GM23338 (cell line): Measurements from ENCODE around the gene BCR. TPM values are rescaled to one million over a fixed set of nuclear protein-coding genes. Genes with fewer than 3 reads are reported as not detected.

Source experiments
- ATAC-seq: fragments of 200-7000 bp; cut with Tn5 transposase; 3 replicates; pipeline ENCODE4 v1.9.1; 2020
- DNase-seq: peaks from one replicate; pipeline ENCODE4 v3.0.0-alpha.2; 2015; ENCODE audit warnings: low spot score
- H2AFZ ChIP-seq: fragments of 200-600 bp; sonication (generic); 2 replicates; pipeline ENCODE4 v1.8.0; 2016; ENCODE audit warnings: antibody characterized with exemption, mild to moderate bottlenecking, moderate library complexity
- H3F3A ChIP-seq: fragments of 200-600 bp; sonication (generic); replicated peaks from 2 replicates; pipeline ENCODE4 v1.8.0; 2017; ENCODE audit warnings: antibody characterized with exemption, mixed run types, low read depth
- H3K27ac ChIP-seq: fragments of 200-600 bp; sonication (generic); 2 replicates; pipeline ENCODE4 v1.6.1; 2016; ENCODE audit warnings: low read depth
- H3K27me3 ChIP-seq: fragments of 200-600 bp; sonication (generic); 2 replicates; pipeline ENCODE4 v1.8.0; 2016; ENCODE audit warnings: mild to moderate bottlenecking, mixed run types, moderate library complexity; ENCODE audit not compliant: insufficient read depth
- H3K36me3 ChIP-seq: fragments of 200-600 bp; sonication (generic); 2 replicates; pipeline ENCODE4 v1.8.0; 2016; ENCODE audit warnings: mild to moderate bottlenecking; ENCODE audit not compliant: insufficient read depth
- H3K4me1 ChIP-seq: fragments of 200-600 bp; sonication (generic); 2 replicates; pipeline ENCODE4 v1.8.0; 2016; ENCODE audit warnings: mild to moderate bottlenecking, moderate library complexity; ENCODE audit not compliant: insufficient read depth
- H3K4me2 ChIP-seq: fragments of 200-600 bp; sonication (generic); 2 replicates; pipeline ENCODE4 v1.7.1; 2017; ENCODE audit warnings: mixed run types
- H3K4me3 ChIP-seq: fragments of 200-600 bp; sonication (generic); 2 replicates; pipeline ENCODE4 v1.6.1; 2016; ENCODE audit warnings: mixed run types
- H3K79me2 ChIP-seq: fragments of 200-600 bp; sonication (generic); replicated peaks from 2 replicates; pipeline ENCODE4 v1.8.0; 2017; ENCODE audit warnings: mild to moderate bottlenecking; ENCODE audit not compliant: insufficient read depth
- H3K9me2 ChIP-seq: fragments of 200-600 bp; sonication (generic); 2 replicates; pipeline ENCODE4 v1.8.0; 2017; ENCODE audit not compliant: insufficient read depth
- H4K20me1 ChIP-seq: fragments of 200-600 bp; sonication (generic); replicated peaks from 2 replicates; pipeline ENCODE4 v1.8.0; 2017; ENCODE audit warnings: mild to moderate bottlenecking; ENCODE audit not compliant: insufficient read depth
- H3K27ac Mint-ChIP-seq: 2 replicates; pipeline ENCODE4 v1.8.0; 2020; ENCODE audit warnings: inconsistent platforms, mild to moderate bottlenecking, moderate library complexity, mixed read lengths
- H3K27me3 Mint-ChIP-seq: 3 replicates; pipeline ENCODE4 v1.8.0; 2022; ENCODE audit warnings: low read depth, mild to moderate bottlenecking, moderate library complexity, mixed read lengths, inconsistent platforms; ENCODE audit not compliant: insufficient read depth, poor library complexity
- H3K36me3 Mint-ChIP-seq: 3 replicates; pipeline ENCODE4 v1.8.0; 2021; ENCODE audit warnings: low read depth, mild to moderate bottlenecking, inconsistent platforms, moderate library complexity, mixed read lengths
- H3K4me1 Mint-ChIP-seq: 3 replicates; pipeline ENCODE4 v1.8.0; 2020; ENCODE audit warnings: mild to moderate bottlenecking, inconsistent platforms, mixed read lengths
- H3K4me3 Mint-ChIP-seq: 3 replicates; pipeline ENCODE4 v1.8.0; 2021; ENCODE audit warnings: moderate library complexity, mild to moderate bottlenecking, inconsistent platforms, mixed read lengths
- H3K9me3 Mint-ChIP-seq: 3 replicates; pipeline ENCODE4 v1.8.0; 2020; ENCODE audit warnings: moderate library complexity, mild to moderate bottlenecking, inconsistent platforms, mixed read lengths
- ZNF114 ChIP-seq: fragments of 250-450 bp; sonication (Bioruptor Pico); IDR thresholded peaks from 2 replicates; pipeline ENCODE4 v1.5.0; 2020; ENCODE audit warnings: mild to moderate bottlenecking, moderate library complexity
- ZNF462 ChIP-seq: fragments of 250-450 bp; sonication (Bioruptor Pico); IDR thresholded peaks from 2 replicates; pipeline ENCODE4 v1.5.0; 2020; ENCODE audit warnings: mild to moderate bottlenecking, moderate library complexity
- polyA plus RNA-seq: library from polyadenylated mRNA; unstranded; fragments of >200 nt; fragmentation: Nextera tagmentation; extraction: Ambion mirVana; gene quantifications from 2 replicates; pipeline ENCODE4 v1.2.1, GENCODE V29; 2016
- total RNA-seq: library from RNA; depleted of rRNA; stranded (reverse); fragments of >200 nt; shearing (Covaris generic); gene quantifications from 2 replicates; pipeline ENCODE4 v1.2.3, GENCODE V29; 2014

BCR gene
- total and polyA plus RNA-seq, 2 experiments from 2014 or later: 17.7 to 121 TPM

GRCh38 chr22:23262518-23263332 lies 82.4 kb downstream of the BCR start:
- Histone ChIP-seq H3K36me3 (no peaks in the 10 kb centered on the region), H3K27me3 (no peaks in the 10 kb centered on the region), H3K27ac (no peak overlapping the region), H4K20me1 (peaks cover 15% of the 10 kb centered on the region), H3F3A (0 out of 2 replicates have a peak, but pooled peaks cover 4% of the 10 kb centered on the region), H3K79me2 (peaks cover 30% of the 10 kb centered on the region), H3K4me2 (no peak overlapping the region), H2AFZ (no peak overlapping the region), H3K4me3 (no peak overlapping the region), H3K4me1 (peaks cover 13% of the 10 kb centered on the region), H3K9me2 (no peaks in the 10 kb centered on the region)
- Mint-ChIP-seq H3K4me3 (no peak overlapping the region), H3K27me3 (peaks cover 8% of the 10 kb centered on the region), H3K4me1 (peaks cover 36% of the 10 kb centered on the region), H3K9me3 (no peaks in the 10 kb centered on the region; the same call in 2 of the 3 replicates), H3K27ac (peak overlapping the region; percentile 74; the same call in 1 of the 2 replicates), H3K36me3 (peaks cover 47% of the 10 kb centered on the region)
- TF ChIP-seq ZNF462 (CRISPR knock-in tag): no peak
- TF ChIP-seq ZNF114 (CRISPR knock-in tag): no peak
- ATAC-seq (peak; percentile 7; the same call in 2 of the 3 replicates), DNase-seq (no peak)
